Pancreas (tissue), 10 donors: ENCODE results near the gene MAP7. TPM values are rescaled to one million over a fixed set of nuclear protein-coding genes. Genes with fewer than 3 reads are reported as not detected.

Experiments
- ATAC-seq, 4 donors: fragments of 200-7000 bp; cut with Tn5 transposase; one replicate each; pipeline versions ENCODE4 v1.8.0 to v1.9.1; 2020; ENCODE audit warnings: mild to moderate bottlenecking in 4 of 4, moderate library complexity in 4 of 4
- DNase-seq, 6 donors: peaks; one replicate each; pipeline ENCODE4 v3.0.0-alpha.2; 2020
- FAIRE-seq: peaks from 2 replicates; lab custom pipeline; 2012; peaks lifted over from hg19 to GRCh38; lab: Jason Lieb, UNC
- H3K27ac ChIP-seq, 4 donors: fragments of 200-600 bp; sonication (generic); 1 replicate in 3 of 4; 2 replicates in 1 of 4; pipeline versions ENCODE4 v1.5.0 to v1.8.0; 2020
- H3K27me3 ChIP-seq, 4 donors: fragments of 200-600 bp; one replicate each; pipeline ENCODE4 v1.8.0; 2021
- H3K36me3 ChIP-seq, 3 donors: fragments of 200-600 bp; sonication (generic) in 1 of 3; one replicate each; pipeline versions ENCODE4 v1.5.0 to v1.8.0; 2020 to 2021
- H3K4me1 ChIP-seq, 3 donors: fragments of 200-600 bp; one replicate each; pipeline ENCODE4 v1.8.0; 2021
- H3K4me3 ChIP-seq, 4 donors: fragments of 200-600 bp; sonication (generic) in 2 of 4; one replicate each; pipeline versions ENCODE4 v1.5.0 to v1.8.0; 2020 to 2021
- H3K9me3 ChIP-seq, 4 donors: fragments of 200-600 bp; one replicate each; pipeline ENCODE4 v1.8.0; 2021
- CTCF ChIP-seq, 4 donors: fragments of 200-600 bp; sonication (generic) in 3 of 4; IDR thresholded peaks; one replicate each; pipeline versions ENCODE4 v1.5.0 to v1.8.0; 2021; ENCODE audit warnings: antibody characterized with exemption in 4 of 4
- WGBS, 2 donors: extraction: QIAGEN DNeasy Blood & Tissue Kit; methylation state at CpG; one replicate each; pipeline ENCODE4 v1.1.7; 2013; 5-methylcytosine and 5-hydroxymethylcytosine counted together
- intact Hi-C, 3 donors: fragments of 100-400 bp; cut with DNase I; formaldehyde crosslinking; loops; one replicate each; pipeline versions ENCODE4 v1.11.1 to v1.14.2; 2022
- polyA plus RNA-seq, 2 donors: library from polyadenylated mRNA; stranded (reverse); fragments of 200-250 nt; gene quantifications; one replicate each; pipeline ENCODE4 v1.2.3, GENCODE V29; 2013
- total RNA-seq, 6 donors: library from RNA; stranded (reverse); fragmentation: NEBNext Ultra II Directional in 4 of 6; extraction: Animal tissue kit (Norgen Biotek cat#: 25700) in 4 of 6; gene quantifications; one replicate each; pipeline versions ENCODE4 v1.2.1 to v1.2.4, GENCODE V29; 2021 to 2023
- donor health status: healthy with polysubstance abuse.
- donor health status: DM: no; HTN: no; CAD: no; lungs with moderate emphysema.
- donor health status: DM: no; HTN: no; CAD: no.
- donor health status: control.
- donor health status: control.
- donor health status: Bipolar disorder and iron deficiency.
- donor health status: DM: yes; HTN: yes; CAD: no.
- donor health status: DM: no; HTN: no; CAD: no.
- donor health status: DM: no; HTN: no; CAD: no.
- donor health status: DM: yes; HTN: yes; CAD: no.

Gene MAP7
- total and polyA plus RNA-seq, 8 donors = 10.7 to 37.9 (median 24.9) TPM

- Histone ChIP-seq H3K4me1 (peaks cover 10 to 30% (median 25%) of the 10 kb centered on the region in 3 donors), H3K36me3 (no peaks in the 10 kb centered on the region), H3K27ac (no peak overlapping the region), H3K4me3 (no peak overlapping the region), H3K27me3 (no peaks in the 10 kb centered on the region), H3K9me3 (no peaks in the 10 kb centered on the region)
- ATAC-seq = no peak
- DNase-seq = no peak
- intact Hi-C loops = no loop called here
- WGBS, 2 donors = 96 to 98% methylated on average over 5 of the region's 5 CpGs
- TF ChIP-seq CTCF (IDR thresholded peaks at IDR 0.05) = no peak
- no peak for FAIRE-seq
These were observed 125.3 kb downstream of the MAP7 start for GRCh38 chr6:136424901-136425300.

GRCh38 chr6:136424450-136424849 lies 125.8 kb downstream of the MAP7 start:
- no peak for TF ChIP-seq CTCF (IDR thresholded peaks at IDR 0.05)
- H3K9me3 ChIP-seq = no peaks in the 10 kb centered on the region
- H3K36me3 ChIP-seq = no peaks in the 10 kb centered on the region
- DNase-seq = no peak
- ATAC-seq = no peak
- no peak overlapping the region for H3K4me3 ChIP-seq
- peaks cover 6 to 26% (median 21%) of the 10 kb centered on the region in 3 donors for H3K4me1 ChIP-seq
- no peak overlapping the region for H3K27ac ChIP-seq
- no peaks in the 10 kb centered on the region for H3K27me3 ChIP-seq
- no peak for FAIRE-seq
- intact Hi-C loops = no loop called here
- 73% methylated on average over 3 of the region's 3 CpGs for WGBS, 2 donors

- intact Hi-C loops = no loop called here
- Histone ChIP-seq H3K4me1 (peaks cover 0 to 6% (median under 1%) of the 10 kb centered on the region in 3 donors), H3K27ac (no peak overlapping the region), H3K4me3 (no peak overlapping the region), H3K27me3 (no peaks in the 10 kb centered on the region), H3K36me3 (no peaks in the 10 kb centered on the region), H3K9me3 (no peaks in the 10 kb centered on the region)
- ATAC-seq (no peak), DNase-seq (no peak), FAIRE-seq (no peak)
- TF ChIP-seq CTCF (IDR thresholded peaks at IDR 0.05) = no peak
- 89 to 91% methylated on average over 6 of the region's 6 CpGs for WGBS, 2 donors
These were observed 128.6 kb downstream of the MAP7 start for GRCh38 chr6:136421537-136422158.

GRCh38 chr6:136420853-136421252 lies 129.4 kb downstream of the MAP7 start:
- WGBS, 2 donors = 65 to 72% methylated on average over 3 of the region's 3 CpGs
- no peak for ATAC-seq
- no peak overlapping the region for H3K27ac ChIP-seq

More at GRCh38 chr6:136420853-136421252, 129.4 kb downstream of the MAP7 start:
- no peak for FAIRE-seq
- Histone ChIP-seq H3K27me3 (no peaks in the 10 kb centered on the region), H3K4me1 (peaks cover 0 to 6% (median 0%) of the 10 kb centered on the region in 3 donors), H3K4me3 (no peak overlapping the region), H3K9me3 (no peaks in the 10 kb centered on the region), H3K36me3 (no peaks in the 10 kb centered on the region)
- no peak for DNase-seq
- intact Hi-C loops = no loop called here
- TF ChIP-seq CTCF (IDR thresholded peaks at IDR 0.05) = no peak
